K562 (cell line): Measurements from ENCODE around the gene FADS6. TPM values are rescaled to one million over a fixed set of nuclear protein-coding genes. Genes with fewer than 3 reads are reported as not detected.

Experiments used
- ARID1B ChIP-seq: fragments of 450-650 bp; IDR thresholded peaks from 2 replicates; pipeline ENCODE4 v1.6.1; 2016; ENCODE audit warnings: antibody characterized with exemption, mild to moderate bottlenecking, inconsistent platforms
- DNMT1 ChIP-seq: fragments of 450-650 bp; IDR thresholded peaks from 2 replicates; pipeline ENCODE4 v1.6.1; 2016; ENCODE audit warnings: antibody characterized with exemption, mild to moderate bottlenecking
- E2F3 ChIP-seq: fragments of 250-450 bp; sonication (Bioruptor Pico); IDR thresholded peaks from 2 replicates; pipeline ENCODE4 v1.4.0; 2020; ENCODE audit warnings: mild to moderate bottlenecking
- JUN ChIP-seq, 2 experiments: sonication (generic) in 1 of 2; formaldehyde crosslinking in 1 of 2; IDR thresholded peaks; 2 replicates each; pipeline versions ENCODE4 v1.6.1 to v1.8.0; 2012 to 2022; ENCODE audit warnings: borderline replicate concordance in 2 of 2, mild to moderate bottlenecking in 2 of 2, improper control_type of control experiment in 1 of 2, low read depth in 1 of 2, low read length in 1 of 2, missing genetic modification reagents in 1 of 2
- LARP7 ChIP-seq: fragments of 450-650 bp; IDR thresholded peaks from 2 replicates; pipeline ENCODE4 v1.6.1; 2016
- NCOA1 ChIP-seq: fragments of 450-650 bp; IDR thresholded peaks from 2 replicates; pipeline ENCODE4 v1.6.1; 2016; ENCODE audit warnings: low read depth
- NR4A1 ChIP-seq, 2 experiments: fragments of 250-450 bp in 1 of 2; fragments of 450-650 bp in 1 of 2; sonication (Bioruptor Pico) in 1 of 2; IDR thresholded peaks; 2 replicates each; pipeline versions ENCODE4 v1.4.0 to v1.6.1; 2016 to 2020; ENCODE audit warnings: mild to moderate bottlenecking in 2 of 2, missing compliant biosample characterization in 1 of 2, missing genetic modification characterization in 1 of 2, moderate library complexity in 1 of 2
- PCBP1 ChIP-seq: fragments of 200-400 bp; formaldehyde crosslinking; IDR thresholded peaks from 2 replicates; pipeline ENCODE4 v1.6.1; 2018; ENCODE audit warnings: mild to moderate bottlenecking, low read depth, low read length; ENCODE audit not compliant: poor library complexity, severe bottlenecking
- PHF21A ChIP-seq: fragments of 450-650 bp; IDR thresholded peaks from 2 replicates; pipeline ENCODE4 v1.6.1; 2017; ENCODE audit warnings: low read depth, borderline replicate concordance
- PTTG1 ChIP-seq: fragments of 450-650 bp; IDR thresholded peaks from 2 replicates; pipeline ENCODE4 v1.6.1; 2016; ENCODE audit warnings: low read depth, mild to moderate bottlenecking, missing genetic modification characterization, missing compliant biosample characterization
- STAT6 ChIP-seq: sonication (generic); formaldehyde crosslinking; IDR thresholded peaks from 2 replicates; pipeline ENCODE4 v1.8.1; 2023; ENCODE audit warnings: mild to moderate bottlenecking, missing genetic modification reagents
- ZNF140 ChIP-seq: fragments of 250-450 bp; sonication (Bioruptor Pico); IDR thresholded peaks from 2 replicates; pipeline ENCODE4 v1.8.0; 2021; ENCODE audit warnings: moderate library complexity, mild to moderate bottlenecking, inconsistent platforms
- ZNF551 ChIP-seq: fragments of 250-450 bp; sonication (Bioruptor Pico); IDR thresholded peaks from 2 replicates; pipeline ENCODE4 v1.5.0; 2021; ENCODE audit warnings: mild to moderate bottlenecking, moderate library complexity
- ZNF655 ChIP-seq: fragments of 250-450 bp; sonication (Bioruptor Pico); IDR thresholded peaks from 2 replicates; pipeline ENCODE4 v1.5.0; 2021
- polyA plus RNA-seq, 8 experiments: library from polyadenylated mRNA; depleted of rRNA in 4 of 8; stranded (reverse) in 5 of 8; unstranded in 3 of 8; fragments of >200 nt; fragmentation: Nextera tagmentation in 2 of 8; fragmentation: Illumina TruSeq in 1 of 8; extraction: Ambion mirVana in 2 of 8; extraction: Trizol in 1 of 8; gene quantifications; 2 replicates each; pipeline versions ENCODE4 v1.2.1 to v1.2.3, GENCODE V29; 2011 to 2014; ENCODE audit warnings: inconsistent platforms in 1 of 8, missing spikeins in 1 of 8
- total RNA-seq, 7 experiments: library from RNA; depleted of rRNA in 6 of 7; stranded (reverse); fragments of >200 nt in 6 of 7; fragmentation: Illumina TruSeq in 2 of 7; extraction: Trizol in 2 of 7; gene quantifications; 2 replicates each; pipeline versions ENCODE4 v1.2.1 to v1.2.3, GENCODE V29; 2011 to 2021; ENCODE audit warnings: low replicate concordance in 1 of 7
- TF ChIP-seq, protein P1 (sequence below): sonication (generic); formaldehyde crosslinking; IDR thresholded peaks from 2 replicates; pipeline ENCODE4 v1.4.0; 2020; ENCODE audit warnings: mild to moderate bottlenecking, missing genetic modification reagents
- TF ChIP-seq, protein P2 (sequence below): fragments of 200-800 bp; sonication (Bioruptor generic); IDR thresholded peaks from 2 replicates; pipeline ENCODE4 v1.6.1; 2016; ENCODE audit warnings: missing genetic modification characterization, missing compliant biosample characterization

FADS6 gene
- total and polyA plus RNA-seq, 9 of the 15 experiments (the other 6 are each of a cell fraction or from before 2014, with no cell fraction given) = 0.18 to 0.22 TPM; not detected in 7

- TF ChIP-seq STAT6 (CRISPR knock-in tag) (no peak), ZNF655 (CRISPR knock-in tag) (no peak), PHF21A (no peak), ZNF551 (CRISPR knock-in tag) (no peak), ARID1B (peak; percentile 80), ZNF140 (CRISPR knock-in tag) (peak; percentile 47), NCOA1 (peak; percentile 45; the same call in 1 of the 2 replicates), PCBP1 (no peak), LARP7 (no peak), NR4A1 (CRISPR knock-in tag; IDR thresholded peaks at IDR 0.05) (no peak), NR4A1 (tag; IDR thresholded peaks at IDR 0.05) (peak; percentile 78), DNMT1 (no peak), JUN (IDR thresholded peaks at IDR 0.05; ENCODE audit: borderline replicate concordance, low read depth, low read length) (no peak), JUN (CRISPR knock-in tag; IDR thresholded peaks at IDR 0.05; ENCODE audit: borderline replicate concordance) (no peak), PTTG1 (peak; percentile 70; the same call in 1 of the 2 replicates), E2F3 (no peak)
- TF ChIP-seq, protein P1, sequence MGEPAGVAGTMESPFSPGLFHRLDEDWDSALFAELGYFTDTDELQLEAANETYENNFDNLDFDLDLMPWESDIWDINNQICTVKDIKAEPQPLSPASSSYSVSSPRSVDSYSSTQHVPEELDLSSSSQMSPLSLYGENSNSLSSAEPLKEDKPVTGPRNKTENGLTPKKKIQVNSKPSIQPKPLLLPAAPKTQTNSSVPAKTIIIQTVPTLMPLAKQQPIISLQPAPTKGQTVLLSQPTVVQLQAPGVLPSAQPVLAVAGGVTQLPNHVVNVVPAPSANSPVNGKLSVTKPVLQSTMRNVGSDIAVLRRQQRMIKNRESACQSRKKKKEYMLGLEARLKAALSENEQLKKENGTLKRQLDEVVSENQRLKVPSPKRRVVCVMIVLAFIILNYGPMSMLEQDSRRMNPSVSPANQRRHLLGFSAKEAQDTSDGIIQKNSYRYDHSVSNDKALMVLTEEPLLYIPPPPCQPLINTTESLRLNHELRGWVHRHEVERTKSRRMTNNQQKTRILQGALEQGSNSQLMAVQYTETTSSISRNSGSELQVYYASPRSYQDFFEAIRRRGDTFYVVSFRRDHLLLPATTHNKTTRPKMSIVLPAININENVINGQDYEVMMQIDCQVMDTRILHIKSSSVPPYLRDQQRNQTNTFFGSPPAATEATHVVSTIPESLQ = no peak
- TF ChIP-seq, protein P2, sequence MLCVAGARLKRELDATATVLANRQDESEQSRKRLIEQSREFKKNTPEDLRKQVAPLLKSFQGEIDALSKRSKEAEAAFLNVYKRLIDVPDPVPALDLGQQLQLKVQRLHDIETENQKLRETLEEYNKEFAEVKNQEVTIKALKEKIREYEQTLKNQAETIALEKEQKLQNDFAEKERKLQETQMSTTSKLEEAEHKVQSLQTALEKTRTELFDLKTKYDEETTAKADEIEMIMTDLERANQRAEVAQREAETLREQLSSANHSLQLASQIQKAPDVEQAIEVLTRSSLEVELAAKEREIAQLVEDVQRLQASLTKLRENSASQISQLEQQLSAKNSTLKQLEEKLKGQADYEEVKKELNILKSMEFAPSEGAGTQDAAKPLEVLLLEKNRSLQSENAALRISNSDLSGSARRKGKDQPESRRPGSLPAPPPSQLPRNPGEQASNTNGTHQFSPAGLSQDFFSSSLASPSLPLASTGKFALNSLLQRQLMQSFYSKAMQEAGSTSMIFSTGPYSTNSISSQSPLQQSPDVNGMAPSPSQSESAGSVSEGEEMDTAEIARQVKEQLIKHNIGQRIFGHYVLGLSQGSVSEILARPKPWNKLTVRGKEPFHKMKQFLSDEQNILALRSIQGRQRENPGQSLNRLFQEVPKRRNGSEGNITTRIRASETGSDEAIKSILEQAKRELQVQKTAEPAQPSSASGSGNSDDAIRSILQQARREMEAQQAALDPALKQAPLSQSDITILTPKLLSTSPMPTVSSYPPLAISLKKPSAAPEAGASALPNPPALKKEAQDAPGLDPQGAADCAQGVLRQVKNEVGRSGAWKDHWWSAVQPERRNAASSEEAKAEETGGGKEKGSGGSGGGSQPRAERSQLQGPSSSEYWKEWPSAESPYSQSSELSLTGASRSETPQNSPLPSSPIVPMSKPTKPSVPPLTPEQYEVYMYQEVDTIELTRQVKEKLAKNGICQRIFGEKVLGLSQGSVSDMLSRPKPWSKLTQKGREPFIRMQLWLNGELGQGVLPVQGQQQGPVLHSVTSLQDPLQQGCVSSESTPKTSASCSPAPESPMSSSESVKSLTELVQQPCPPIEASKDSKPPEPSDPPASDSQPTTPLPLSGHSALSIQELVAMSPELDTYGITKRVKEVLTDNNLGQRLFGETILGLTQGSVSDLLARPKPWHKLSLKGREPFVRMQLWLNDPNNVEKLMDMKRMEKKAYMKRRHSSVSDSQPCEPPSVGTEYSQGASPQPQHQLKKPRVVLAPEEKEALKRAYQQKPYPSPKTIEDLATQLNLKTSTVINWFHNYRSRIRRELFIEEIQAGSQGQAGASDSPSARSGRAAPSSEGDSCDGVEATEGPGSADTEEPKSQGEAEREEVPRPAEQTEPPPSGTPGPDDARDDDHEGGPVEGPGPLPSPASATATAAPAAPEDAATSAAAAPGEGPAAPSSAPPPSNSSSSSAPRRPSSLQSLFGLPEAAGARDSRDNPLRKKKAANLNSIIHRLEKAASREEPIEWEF = peak; percentile 77
These were observed 17.3 kb downstream of the FADS6 start (continued) for GRCh38 chr17:74875977-74876593.
